CD4-positive, alpha-beta T cell treated with Interleukin-15 for 4 hours (primary cell): ENCODE data around the gene DPRX.

Source experiments
- DNase-seq: peaks from one replicate; pipeline ENCODE4 v3.0.0-alpha.2; 2020; ENCODE audit warnings: low spot score

Gene DPRX

DNA sequence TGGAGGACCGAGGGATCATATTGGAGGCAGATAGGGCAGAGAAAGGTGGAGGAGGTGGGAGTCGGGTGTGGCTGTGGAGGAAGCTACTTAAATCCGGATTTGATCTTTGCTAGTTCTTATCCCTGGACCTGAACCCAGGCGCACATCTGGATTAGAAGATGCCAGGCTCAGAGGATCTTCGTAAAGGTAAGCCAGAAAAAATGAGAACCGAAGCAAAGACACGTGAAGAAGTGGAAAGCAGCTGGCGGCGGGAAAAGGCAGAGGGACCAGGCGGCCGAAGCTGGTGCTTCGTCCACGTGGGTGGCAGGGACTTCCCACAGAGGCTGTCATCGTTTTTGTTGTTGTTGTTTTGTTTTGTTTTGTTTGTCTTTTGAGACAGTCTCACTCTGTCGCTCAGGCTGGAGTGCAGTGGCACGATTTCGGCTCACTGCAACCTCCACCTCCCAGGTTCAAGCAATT is at the start of gene DPRX:
Gene DPRX (plus strand): TSS at position 51 of the 459 bp plus-strand sequence. CDS start 108 bp downstream, at position 159.
- no peak for DNase-seq

- no peak for DNase-seq
These were observed 48.6 kb upstream of the DPRX start for GRCh38 chr19:53583181-53583580.

- DNase-seq, result no peak
These were observed 45.5 kb upstream of the DPRX start for GRCh38 chr19:53586277-53586691.

DNA sequence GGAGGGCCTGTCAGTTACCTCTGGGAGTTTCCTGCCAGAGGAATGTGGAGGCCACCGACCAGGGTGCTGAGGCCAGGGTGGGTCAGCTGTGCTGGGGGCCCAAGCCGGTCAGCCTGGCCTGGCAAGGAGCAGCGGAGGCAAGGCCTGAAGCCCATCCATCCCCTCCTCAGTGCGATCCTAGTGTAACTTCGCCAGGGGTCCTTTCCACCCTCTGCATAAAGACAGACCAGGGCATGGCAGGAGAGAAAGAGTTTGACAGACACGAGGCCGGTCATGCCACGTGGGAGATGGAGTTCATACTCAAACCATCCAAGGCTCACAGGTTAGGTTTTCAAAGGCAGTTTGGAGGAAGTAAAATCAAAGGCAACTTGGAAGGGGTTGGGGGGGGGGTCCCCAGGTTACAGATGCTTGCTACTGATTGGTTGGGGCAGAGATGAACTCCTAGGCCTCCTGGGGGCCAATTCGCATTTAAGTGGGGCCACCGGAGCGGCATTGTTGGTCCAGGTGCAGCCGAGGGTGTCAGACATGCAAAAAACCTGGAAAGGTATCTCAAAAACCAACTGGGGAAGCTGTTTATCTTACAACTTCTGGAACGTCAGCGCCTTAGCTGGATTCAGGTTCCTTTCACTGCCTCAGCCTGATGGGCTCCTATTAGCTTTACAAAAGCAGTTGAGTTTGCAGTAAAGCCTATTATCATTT is 36.8 kb upstream of the DPRX start:
- no peak for DNase-seq

DNA sequence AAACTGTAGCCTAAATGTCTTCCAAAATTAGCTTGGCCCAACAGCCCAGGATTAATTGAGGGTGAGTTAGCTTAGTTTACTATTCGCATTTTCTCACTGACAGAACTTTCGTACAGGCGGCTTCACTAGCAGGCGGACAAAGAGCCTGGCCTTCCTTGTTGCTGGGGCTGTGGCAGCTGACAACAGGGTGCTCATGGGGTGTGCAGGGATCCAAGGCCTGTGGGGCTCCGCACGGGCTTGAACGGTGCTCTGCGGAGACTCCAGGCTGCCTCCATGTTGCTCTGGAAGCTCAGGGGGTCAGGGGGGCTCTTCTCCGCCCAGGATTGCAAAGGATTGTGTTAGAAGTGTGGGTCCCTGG is 36.3 kb upstream of the DPRX start:
- no peak for DNase-seq

DNA sequence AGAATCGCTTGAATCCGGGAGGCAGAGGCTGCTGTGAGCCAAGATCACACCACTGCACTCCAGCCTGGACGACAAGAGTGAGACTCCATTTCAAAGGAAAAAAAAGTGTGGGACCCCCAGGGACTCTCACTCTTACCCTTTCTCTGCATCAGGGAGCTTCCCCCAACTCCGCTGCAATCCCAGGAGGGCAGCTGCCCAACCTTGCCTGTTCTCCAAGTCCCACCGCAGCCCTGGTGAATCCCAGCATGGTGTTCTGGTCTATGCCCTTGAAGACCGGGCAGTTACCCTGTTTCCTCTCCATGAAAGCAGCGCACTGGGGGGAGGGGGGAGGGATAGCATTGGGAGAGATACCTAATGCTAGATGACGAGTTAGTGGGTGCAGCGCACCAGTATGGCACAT is 35.7 kb upstream of the DPRX start:
- no peak for DNase-seq

DNA sequence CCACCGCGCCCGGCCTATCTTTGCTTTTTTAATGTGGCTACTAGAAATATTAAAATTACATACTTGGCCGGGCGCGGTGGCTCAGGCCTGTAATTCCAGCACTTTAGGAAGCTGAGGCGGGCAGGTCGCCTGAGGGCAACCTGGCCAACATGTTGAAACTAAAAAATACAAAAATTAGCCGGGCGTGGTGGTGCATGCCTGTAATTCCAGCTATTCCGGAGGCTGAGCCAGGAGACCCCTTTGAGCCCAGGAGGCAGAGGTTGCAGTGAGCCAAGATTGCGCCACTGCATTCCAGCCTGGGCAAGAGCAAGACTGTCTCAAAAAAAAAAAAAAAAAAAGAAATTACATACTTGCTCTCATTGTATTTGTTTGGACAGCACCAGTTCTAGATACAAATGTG is 34.8 kb upstream of the DPRX start:
- no peak for DNase-seq

DNA sequence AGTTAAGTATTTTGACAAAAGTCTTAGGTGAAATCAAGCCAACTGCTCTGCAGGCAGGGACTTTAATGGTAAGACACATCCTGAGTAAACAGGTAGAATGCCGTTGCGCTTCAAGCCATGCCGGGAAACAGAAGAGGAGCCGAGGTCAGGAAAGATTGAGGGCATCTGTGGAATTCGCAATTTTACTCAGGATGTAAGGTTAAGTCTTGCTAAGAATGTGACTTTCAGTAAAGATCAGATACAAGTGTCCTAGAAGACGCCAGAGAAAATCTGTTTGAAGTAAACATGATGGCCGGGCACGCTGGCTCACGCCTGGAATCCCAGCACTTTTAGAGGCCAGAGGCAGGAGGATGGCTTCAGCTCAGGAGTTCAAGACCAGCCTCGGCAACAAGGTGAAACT is 33.4 kb upstream of the DPRX start:
- DNase-seq, result no peak

DNA sequence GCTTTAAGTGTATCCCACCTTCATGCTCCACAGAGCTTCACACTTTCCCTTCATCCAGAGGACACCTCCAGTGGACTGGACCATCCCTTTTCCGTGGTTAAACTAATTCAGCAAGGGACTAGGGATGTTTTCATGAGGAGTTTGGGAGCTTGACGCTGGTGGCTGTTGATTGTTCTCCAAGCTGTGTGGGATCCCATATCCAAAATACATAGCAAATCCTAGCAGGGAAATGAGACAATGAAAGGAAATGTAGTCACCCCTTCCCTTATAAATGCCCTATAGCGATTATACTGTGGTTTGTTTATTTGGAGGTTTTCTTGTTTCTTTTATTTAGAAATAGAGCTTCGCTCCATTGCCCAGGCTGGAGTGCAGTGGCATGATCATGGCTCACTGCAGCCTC is 31.6 kb upstream of the DPRX start:
- no peak for DNase-seq

- no peak for DNase-seq
These were observed 25.8 kb upstream of the DPRX start for GRCh38 chr19:53606031-53606430.

DNA sequence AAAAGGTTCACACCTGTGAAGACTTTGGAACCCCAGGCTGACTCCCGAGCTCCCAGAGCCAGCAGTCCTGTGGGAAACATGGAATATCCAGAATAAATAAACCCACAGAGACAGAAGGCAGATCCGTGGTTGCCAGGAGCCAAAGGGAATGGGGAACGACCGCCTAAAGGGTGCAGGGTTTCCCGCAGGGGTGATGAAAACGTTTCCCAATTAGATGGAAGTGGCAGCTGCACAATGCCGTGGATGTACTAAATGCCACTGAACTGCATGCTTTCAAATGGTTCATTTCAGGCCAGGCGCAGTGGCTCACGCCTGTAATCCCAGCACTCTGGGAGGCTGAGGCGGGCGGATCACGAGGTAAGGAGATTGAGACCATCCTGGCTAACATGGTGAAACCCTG is 23.4 kb upstream of the DPRX start:
- DNase-seq, result no peak

DNA sequence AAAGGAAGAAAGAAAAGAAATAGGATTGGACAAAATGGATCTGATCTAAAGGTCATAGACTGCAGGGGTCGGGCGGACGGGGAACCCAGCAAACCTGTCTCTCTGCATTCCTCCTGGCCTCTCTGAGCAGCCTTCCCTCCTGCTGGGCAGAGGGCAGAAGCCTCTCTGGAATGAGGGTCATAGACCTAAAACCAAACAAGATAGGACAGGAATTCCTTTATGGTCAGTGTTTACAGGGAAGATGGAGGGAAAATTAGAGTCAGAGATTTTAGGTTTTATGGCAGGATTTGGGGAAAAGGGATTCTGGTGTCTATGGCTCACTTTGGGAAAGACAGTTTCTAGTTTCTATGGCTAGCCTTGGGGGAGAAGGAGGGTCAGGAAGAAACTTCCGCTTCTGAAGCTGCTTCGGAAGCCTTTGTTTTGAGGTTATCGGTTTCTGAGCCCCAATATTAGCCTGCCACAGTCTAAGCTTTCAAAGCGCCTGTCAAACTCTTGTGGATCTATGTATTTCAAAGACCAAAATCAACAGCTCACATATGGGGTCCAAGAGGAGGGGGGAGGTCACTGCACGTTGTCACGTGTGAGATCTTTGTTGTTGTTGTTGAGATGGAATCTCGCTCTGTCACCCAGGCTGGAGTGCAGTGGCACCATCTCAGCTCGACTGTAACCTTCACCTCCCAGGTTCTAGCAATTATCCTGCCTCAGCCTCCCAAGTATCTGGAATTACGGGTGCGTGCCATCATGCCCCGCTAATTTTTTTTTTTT is 18.9 kb upstream of the DPRX start:
- no peak for DNase-seq

GRCh38 chr19:53621885-53622740 is 9.7 kb upstream of the DPRX start:
- DNase-seq, result no peak

GRCh38 chr19:53624771-53625545 is 6.8 kb upstream of the DPRX start:
- DNase-seq, result no peak

- DNase-seq, result no peak
These were observed 5.3 kb upstream of the DPRX start for GRCh38 chr19:53626486-53626885.

DNA sequence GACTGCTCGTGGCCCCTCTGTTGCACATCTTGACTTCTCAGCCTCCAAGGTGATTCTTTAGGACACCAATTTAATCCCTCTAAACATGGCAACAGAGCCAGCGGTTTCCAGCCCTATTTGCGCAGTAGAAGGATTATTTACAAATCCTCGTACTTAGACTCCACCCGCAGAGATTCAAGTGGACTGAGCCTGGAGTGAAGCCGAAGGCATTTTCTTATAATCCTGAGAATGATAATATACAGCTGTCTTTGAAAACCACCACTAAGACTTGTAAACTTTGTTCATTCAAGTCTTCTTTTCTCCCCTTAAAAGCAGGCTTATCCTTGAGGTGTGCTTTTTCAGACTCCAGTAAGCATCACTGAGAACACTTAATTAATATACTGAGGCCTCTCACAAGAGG is 4.8 kb upstream of the DPRX start:
- DNase-seq, result no peak

- no peak for DNase-seq
These were observed 3.0 kb downstream of the DPRX start for GRCh38 chr19:53634768-53635167.

- no peak for DNase-seq
These were observed 7.7 kb downstream of the DPRX start for GRCh38 chr19:53639471-53639870.

GRCh38 chr19:53642381-53643099 is 10.7 kb downstream of the DPRX start:
- no peak for DNase-seq

- DNase-seq, result no peak
These were observed 12.4 kb downstream of the DPRX start for GRCh38 chr19:53644061-53644816.

DNA sequence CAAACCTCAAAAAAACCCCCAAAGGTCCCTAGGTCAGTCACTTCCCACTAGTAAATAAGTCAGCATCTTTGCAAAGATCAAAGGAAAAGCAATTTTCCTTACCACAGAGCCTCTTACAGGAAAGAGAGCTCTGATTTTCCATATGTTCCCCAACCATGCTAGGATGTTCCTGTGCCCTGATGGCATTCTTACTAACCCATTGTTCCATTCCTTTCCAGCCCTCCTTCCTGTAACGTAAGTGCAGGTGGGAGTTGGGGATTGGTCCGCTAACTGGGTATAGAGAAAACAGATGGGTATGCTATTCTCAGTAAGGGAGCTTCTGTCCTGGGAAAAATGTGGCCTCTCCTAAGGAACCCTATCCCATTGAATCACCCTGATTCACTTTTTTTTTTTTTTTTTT is 14.3 kb downstream of the DPRX start:
- no peak for DNase-seq
